HG02852 (cell line): ENCODE measurements around the gene FYN.

Source experiments
- ATAC-seq: cut with Tn5 transposase; IDR thresholded peaks from one replicate; pipeline ENCODE4 v1.9.1; 2021; ENCODE audit warnings: mild to moderate bottlenecking, moderate library complexity; ENCODE audit not compliant: unreplicated experiment

Gene FYN

GRCh38 chr6:111615916-111616612, 257.2 kb downstream of the FYN start:
- ATAC-seq: no peak

- no peak for ATAC-seq
Measured at GRCh38 chr6:111614833-111615582, 258.2 kb downstream of the FYN start.

- no peak for ATAC-seq
Measured at GRCh38 chr6:111612379-111612778, 260.9 kb downstream of the FYN start.

GRCh38 chr6:111610548-111611172, 262.6 kb downstream of the FYN start:
- ATAC-seq: no peak
